ENCODE measurements around the gene SMIM45.

Gene SMIM45

GRCh38 chr22:41932353-41932752 is 19.6 kb upstream of the SMIM45 start:
- H3K4me3 ChIP-seq (ENCODE audit: low read length): no peak overlapping the region
- TF ChIP-seq, protein P1, sequence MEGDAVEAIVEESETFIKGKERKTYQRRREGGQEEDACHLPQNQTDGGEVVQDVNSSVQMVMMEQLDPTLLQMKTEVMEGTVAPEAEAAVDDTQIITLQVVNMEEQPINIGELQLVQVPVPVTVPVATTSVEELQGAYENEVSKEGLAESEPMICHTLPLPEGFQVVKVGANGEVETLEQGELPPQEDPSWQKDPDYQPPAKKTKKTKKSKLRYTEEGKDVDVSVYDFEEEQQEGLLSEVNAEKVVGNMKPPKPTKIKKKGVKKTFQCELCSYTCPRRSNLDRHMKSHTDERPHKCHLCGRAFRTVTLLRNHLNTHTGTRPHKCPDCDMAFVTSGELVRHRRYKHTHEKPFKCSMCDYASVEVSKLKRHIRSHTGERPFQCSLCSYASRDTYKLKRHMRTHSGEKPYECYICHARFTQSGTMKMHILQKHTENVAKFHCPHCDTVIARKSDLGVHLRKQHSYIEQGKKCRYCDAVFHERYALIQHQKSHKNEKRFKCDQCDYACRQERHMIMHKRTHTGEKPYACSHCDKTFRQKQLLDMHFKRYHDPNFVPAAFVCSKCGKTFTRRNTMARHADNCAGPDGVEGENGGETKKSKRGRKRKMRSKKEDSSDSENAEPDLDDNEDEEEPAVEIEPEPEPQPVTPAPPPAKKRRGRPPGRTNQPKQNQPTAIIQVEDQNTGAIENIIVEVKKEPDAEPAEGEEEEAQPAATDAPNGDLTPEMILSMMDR (IDR thresholded peaks at IDR 0.05; ENCODE audit: insufficient read depth, low read depth, low read length, missing control alignments): no peak
- no peak for DNase-seq (ENCODE audit: low read depth)

- TF ChIP-seq, protein P1 (IDR thresholded peaks at IDR 0.05; ENCODE audit: insufficient read depth, low read depth, low read length, missing control alignments): no peak
- DNase-seq (ENCODE audit: low read depth): no peak
- no peak overlapping the region for H3K4me3 ChIP-seq (ENCODE audit: low read length)
Observed at GRCh38 chr22:41933411-41934177, 18.4 kb upstream of the SMIM45 start.

- DNase-seq (ENCODE audit: low read depth): no peak
- TF ChIP-seq, protein P1 (IDR thresholded peaks at IDR 0.05; ENCODE audit: insufficient read depth, low read depth, low read length, missing control alignments): no peak
Observed at GRCh38 chr22:41934284-41935014, 17.5 kb upstream of the SMIM45 start.

DNA sequence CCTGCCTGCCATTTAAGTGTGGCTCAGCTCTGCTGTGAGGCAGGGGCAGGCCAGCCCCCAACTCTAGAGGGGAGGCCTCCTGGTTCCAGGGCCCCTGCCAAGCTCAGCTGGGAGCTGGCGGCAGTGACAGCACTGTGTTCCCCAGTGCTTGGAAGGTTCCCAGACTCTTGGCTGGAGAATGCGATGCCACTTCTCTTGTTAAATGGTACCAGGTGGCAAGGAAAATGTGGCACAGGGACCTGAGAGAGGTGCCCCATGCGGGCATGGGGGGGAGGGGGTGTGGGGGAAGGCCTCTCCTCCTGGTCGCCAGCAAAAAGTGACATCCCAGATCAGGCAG is 17.0 kb upstream of the SMIM45 start:
- TF ChIP-seq, protein P1 (IDR thresholded peaks at IDR 0.05; ENCODE audit: insufficient read depth, low read depth, low read length, missing control alignments): no peak
- DNase-seq (ENCODE audit: low read depth): no peak
- H3K4me3 ChIP-seq (ENCODE audit: low read length): no peak overlapping the region

More at GRCh38 chr22:41934284-41935014, 17.5 kb upstream of the SMIM45 start:
- no peak overlapping the region for H3K4me3 ChIP-seq (ENCODE audit: low read length)

GRCh38 chr22:41935509-41935908 is 16.4 kb upstream of the SMIM45 start:
- H3K4me3 ChIP-seq (ENCODE audit: low read length): no peak overlapping the region
- DNase-seq (ENCODE audit: low read depth): no peak
- TF ChIP-seq, protein P1 (IDR thresholded peaks at IDR 0.05; ENCODE audit: insufficient read depth, low read depth, low read length, missing control alignments): no peak

GRCh38 chr22:41936894-41937169 is 15.1 kb upstream of the SMIM45 start:
- TF ChIP-seq, protein P1 (IDR thresholded peaks at IDR 0.05; ENCODE audit: insufficient read depth, low read depth, low read length, missing control alignments): no peak
- DNase-seq (ENCODE audit: low read depth): no peak
- H3K4me3 ChIP-seq (ENCODE audit: low read length): no peak overlapping the region

Data from epithelial cell of esophagus (primary cell).